Measurements from ENCODE around the gene SIT1. TPM values are rescaled to one million over a fixed set of nuclear protein-coding genes. Genes with fewer than 3 reads are reported as not detected.

SIT1 gene
- total RNA-seq, 1 experiment from 2014 or later = not detected

DNA sequence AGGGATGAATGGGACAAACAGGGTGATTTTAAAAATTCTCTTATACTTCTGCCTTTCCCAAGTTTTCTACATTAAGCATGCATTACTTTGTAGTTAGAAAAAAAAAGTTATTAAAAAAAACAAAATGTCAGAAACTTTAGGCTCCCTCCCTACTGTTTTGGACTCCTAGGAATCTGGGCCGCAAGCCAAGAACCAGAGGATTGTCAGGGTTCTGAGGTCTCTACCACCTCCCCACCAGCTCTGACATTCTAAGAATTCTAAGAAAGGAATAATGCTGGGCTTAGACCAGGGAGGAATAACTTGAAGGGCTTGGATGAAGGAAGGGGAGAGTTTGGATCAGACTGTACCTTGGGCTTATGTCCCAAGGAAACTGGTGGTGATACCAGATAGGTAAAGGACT lies 15.3 kb upstream of the SIT1 start:
- in situ Hi-C loops (cut with HindIII; ENCODE audit: low pct_unique_long_range_greater_than_20kb, low sequenced_read_pairs) = no loop called here
- no peak for DNase-seq (ENCODE audit: low read depth, low spot score)

DNA sequence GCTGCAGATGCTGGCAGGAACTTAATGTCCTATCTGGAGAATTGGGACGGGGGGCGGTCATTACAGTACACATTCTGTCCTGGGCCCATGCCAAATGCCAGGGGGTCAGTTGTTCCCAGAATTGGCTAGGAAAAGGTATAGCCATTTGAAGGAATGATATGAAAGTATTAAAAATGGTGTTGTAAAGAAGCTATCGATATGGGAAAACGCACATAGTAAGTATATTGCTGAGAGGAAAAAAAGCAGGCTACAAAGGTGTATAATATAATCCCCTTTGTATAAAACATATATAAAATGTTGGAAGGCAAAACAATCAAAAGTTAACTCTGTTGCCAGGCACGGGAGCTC lies 14.7 kb upstream of the SIT1 start:
- DNase-seq (ENCODE audit: low read depth, low spot score) = no peak
- in situ Hi-C loops (cut with HindIII; ENCODE audit: low pct_unique_long_range_greater_than_20kb, low sequenced_read_pairs) = no loop called here

DNA sequence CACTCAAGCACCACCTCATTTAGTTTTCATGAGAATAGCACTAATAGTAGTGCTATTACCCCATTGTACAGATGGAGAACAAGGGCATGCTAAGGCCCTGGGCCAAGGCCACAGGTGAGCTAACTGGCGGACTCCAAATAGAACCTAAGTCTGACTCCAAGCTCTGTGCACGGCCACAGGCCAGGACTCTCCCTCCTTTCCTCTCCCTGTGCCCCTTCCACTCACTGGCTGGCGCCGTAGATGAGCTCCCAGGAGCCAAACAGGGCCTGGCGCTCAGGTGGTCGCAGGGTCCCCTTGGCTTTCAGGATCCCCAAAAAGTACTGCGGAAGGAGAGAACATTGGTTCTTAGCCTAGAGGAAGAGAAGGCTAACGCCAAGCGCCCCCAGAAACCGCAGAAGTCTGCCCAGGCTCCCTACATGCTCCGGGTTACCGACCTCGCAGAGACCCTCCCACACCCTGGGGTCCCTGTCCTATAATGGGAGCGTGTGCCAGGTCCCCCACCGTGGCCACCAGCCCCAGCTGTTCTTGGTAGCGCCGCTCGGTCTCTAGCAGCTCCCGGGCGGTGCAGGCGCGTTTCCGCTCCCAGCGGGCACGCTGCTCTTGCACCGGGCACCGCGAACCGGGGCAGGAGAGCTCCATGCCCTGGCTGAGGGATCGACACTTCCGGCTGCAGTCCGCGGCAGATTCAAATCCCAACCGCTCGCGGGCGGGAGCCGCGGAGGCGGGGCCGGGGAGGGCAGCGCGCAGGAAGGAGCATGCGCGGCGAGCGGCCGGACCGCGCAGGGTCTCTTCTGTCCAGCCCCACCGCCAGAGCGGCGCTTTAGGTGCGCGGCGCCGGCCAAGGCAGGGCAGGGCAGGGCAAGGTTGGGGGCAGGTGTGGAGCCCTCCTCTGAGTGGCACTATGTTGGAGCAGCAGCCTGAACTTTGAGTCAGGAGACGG lies 14.1 kb upstream of the SIT1 start, which contains the start of gene ARHGEF39:
Gene ARHGEF39 (minus strand): TSS at position 665 of the 940 bp plus-strand sequence. CDS start 26 bp downstream, at position 639.
- in situ Hi-C loops (cut with HindIII; ENCODE audit: low pct_unique_long_range_greater_than_20kb, low sequenced_read_pairs) = no loop called here
- peak; percentile 82 for DNase-seq (ENCODE audit: low read depth, low spot score)

DNA sequence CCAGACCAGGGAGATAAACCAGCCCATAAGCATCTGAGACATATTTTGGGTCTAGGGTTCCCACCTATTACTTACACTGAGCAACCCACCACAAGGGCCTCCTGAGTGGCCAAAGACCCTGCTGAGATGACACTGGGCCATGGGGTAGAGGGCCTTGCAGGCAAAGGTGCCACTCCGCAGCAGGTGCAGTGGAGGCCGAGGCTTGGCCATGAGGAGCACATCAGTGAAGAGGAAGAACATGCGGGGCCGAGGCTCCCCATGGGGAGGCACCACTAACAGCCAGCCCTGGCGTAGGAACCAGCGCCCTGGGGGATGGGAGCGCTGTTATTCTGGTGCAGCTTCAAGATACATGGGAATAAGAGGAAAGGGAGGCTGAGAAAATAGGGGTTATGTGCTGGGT lies 11.7 kb upstream of the SIT1 start:
- in situ Hi-C loops (cut with HindIII; ENCODE audit: low pct_unique_long_range_greater_than_20kb, low sequenced_read_pairs) = no loop called here
- DNase-seq (ENCODE audit: low read depth, low spot score) = no peak

DNA sequence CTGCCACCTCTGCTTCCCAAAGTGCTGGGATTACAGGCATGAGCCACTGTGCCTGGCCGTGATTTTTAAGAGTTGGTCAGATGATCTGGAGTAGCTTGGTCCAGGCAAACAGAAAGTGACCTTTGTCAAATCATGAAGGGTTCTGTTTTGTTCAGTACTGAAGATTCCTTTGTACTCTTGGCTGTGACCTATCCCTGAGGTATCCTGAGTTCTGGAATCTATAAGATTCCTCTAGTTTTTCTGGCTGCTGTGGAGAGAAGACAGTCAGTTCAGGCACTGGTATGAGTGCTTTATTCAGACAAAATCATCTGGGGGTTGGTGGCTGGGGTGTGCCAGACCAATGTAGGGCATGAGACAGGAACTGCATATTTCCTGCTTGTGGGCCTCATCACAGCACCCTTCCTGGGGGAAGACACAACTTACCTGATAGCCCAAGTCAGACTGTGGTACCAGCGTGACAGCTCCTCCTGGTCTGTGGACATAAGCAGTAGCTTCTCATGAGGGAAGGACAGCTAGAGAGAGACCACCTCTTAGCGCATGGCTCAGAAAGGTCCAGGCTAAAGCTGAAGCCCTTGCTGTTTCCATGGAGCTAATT lies 11.1 kb upstream of the SIT1 start:
- in situ Hi-C loops (cut with HindIII; ENCODE audit: low pct_unique_long_range_greater_than_20kb, low sequenced_read_pairs) = no loop called here
- DNase-seq (ENCODE audit: low read depth, low spot score) = peak; percentile 89

DNA sequence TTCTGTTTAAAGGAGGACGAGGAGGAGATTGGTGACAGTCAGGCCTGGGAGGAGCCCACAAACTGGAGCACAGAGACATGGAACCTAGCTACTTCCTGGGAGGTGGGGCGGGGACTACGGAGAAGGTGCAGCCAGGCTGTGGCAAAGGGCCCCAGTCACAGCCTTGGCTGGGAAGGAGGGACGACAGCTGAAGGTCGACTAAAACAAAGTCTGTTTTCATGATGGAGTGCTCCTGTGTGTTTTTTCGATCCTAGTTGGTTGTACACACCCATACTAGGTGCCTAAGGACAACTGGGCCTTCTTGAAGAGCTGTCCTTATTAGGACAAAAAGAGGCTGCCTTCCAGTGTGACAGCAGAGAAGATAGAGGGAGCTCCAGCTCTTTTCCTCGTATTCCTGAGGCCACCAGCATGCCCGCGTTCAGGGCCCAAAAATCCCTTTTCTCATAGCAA lies 10.3 kb upstream of the SIT1 start:
- peak; percentile 55 for DNase-seq (ENCODE audit: low read depth, low spot score)
- in situ Hi-C loops (cut with HindIII; ENCODE audit: low pct_unique_long_range_greater_than_20kb, low sequenced_read_pairs) = no loop called here

DNA sequence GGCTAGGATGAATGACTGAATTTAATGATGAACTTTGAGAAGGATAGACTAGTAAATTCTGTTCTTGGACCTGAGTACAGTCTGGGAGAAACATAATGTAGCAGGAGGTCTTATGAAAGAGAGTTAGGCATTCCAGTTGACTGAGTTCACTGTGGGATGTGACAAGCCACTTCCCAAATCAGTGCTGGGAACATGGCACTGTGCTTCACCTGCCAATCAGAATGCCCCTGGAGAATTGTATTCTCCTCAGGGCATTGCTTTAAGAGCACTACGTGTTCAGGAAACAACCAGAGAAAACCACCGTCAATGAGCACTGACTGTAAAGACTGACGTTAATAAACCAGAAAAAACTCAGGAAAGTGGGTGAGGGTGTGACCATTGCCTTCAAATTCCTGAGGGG lies 8.6 kb upstream of the SIT1 start:
- in situ Hi-C loops (cut with HindIII; ENCODE audit: low pct_unique_long_range_greater_than_20kb, low sequenced_read_pairs) = no loop called here
- peak; percentile 58 for DNase-seq (ENCODE audit: low read depth, low spot score)

DNA sequence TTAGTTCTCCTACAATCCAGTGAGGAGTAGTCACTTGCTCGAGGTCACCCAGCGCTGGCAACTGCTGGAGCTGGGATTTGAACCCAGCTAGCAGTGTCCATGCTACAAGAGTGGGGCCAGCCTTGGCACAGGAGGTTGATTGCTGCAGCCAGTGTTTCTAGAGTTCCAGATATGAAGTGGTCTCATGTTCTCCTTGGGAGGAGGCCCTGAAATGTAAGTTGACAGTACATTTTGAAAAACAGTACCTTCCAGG lies 8.2 kb upstream of the SIT1 start:
- in situ Hi-C loops (cut with HindIII; ENCODE audit: low pct_unique_long_range_greater_than_20kb, low sequenced_read_pairs) = no loop called here
- DNase-seq (ENCODE audit: low read depth, low spot score) = peak; percentile 53

DNA sequence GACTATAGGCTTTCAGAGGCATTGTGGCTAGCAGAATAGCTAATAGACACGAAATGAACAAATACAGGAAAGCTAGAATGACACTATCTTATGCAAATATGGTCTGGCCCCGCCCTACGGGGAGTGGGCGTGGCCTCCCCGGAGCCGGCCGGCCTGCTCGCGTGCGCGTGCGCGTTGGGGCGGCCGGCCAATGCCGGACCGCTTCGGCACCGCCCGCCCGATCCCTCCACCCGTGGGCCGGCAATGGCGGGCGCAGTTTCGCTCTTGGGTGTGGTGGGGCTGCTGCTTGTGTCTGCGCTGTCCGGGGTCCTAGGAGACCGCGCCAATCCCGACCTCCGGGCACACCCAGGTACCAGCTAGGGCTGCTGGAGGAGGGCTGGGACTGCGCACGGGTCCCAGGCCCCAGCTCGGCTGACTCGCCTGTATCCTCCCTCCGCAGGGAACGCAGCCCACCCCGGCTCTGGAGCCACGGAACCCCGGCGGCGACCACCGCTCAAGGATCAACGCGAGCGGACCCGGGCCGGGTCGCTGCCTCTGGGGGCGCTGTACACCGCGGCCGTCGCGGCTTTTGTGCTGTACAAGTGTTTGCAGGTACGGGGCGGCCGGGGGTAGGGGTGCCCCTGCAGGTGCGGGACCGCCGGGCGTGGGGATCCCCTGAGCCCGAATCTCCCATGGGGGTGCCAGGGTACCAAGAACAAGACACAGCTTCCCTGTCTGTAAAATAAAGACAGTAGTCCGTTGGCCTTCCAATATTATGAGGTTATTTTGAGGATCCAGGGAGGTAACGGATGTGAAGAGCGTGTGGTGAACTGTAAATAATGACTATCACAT lies 7.6 kb upstream of the SIT1 start, which contains the start of gene CCDC107:
Gene CCDC107 (plus strand): TSS at position 156 of the 831 bp plus-strand sequence. CDS start 88 bp downstream, at position 244.
- in situ Hi-C loops (cut with HindIII; ENCODE audit: low pct_unique_long_range_greater_than_20kb, low sequenced_read_pairs) = no loop called here

DNA sequence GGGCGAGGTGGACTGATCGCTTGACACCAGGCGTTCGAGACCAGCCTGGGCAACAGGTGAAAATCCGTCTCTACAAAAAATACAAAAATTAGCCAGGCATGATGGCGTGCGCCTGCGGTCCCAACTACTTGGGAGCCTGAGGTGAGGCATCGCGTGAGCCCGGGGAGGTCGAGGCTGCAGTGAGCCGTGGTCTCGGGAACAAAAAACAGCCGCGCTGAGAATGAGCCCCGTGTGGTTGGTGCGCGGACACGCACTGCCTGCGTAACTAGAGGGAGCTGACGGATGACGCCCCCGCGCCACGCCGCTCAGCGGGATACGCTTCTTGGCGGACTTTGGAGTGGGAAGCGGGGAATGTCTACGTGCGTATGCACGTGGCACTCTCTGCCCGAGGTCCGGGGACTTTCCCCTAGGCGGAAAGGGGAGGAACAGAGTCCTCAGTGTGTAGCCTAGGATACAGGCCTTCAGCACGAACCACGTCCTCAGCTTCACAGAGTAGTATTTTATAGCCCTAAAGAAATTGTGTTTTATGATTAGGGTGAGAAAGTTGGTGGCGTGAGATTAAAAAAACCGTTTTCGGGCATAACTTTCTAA lies 6.9 kb upstream of the SIT1 start, which contains the start of gene RMRP:
Gene RMRP (minus strand): TSS at position 474 of the 591 bp plus-strand sequence.
- in situ Hi-C loops (cut with HindIII; ENCODE audit: low pct_unique_long_range_greater_than_20kb, low sequenced_read_pairs) = no loop called here
- DNase-seq (ENCODE audit: low read depth, low spot score) = peak; percentile 99

More for the DNA sequence above, 7.6 kb upstream of the SIT1 start, which contains the start of gene CCDC107:
- peak; percentile 75 for DNase-seq (ENCODE audit: low read depth, low spot score)

DNA sequence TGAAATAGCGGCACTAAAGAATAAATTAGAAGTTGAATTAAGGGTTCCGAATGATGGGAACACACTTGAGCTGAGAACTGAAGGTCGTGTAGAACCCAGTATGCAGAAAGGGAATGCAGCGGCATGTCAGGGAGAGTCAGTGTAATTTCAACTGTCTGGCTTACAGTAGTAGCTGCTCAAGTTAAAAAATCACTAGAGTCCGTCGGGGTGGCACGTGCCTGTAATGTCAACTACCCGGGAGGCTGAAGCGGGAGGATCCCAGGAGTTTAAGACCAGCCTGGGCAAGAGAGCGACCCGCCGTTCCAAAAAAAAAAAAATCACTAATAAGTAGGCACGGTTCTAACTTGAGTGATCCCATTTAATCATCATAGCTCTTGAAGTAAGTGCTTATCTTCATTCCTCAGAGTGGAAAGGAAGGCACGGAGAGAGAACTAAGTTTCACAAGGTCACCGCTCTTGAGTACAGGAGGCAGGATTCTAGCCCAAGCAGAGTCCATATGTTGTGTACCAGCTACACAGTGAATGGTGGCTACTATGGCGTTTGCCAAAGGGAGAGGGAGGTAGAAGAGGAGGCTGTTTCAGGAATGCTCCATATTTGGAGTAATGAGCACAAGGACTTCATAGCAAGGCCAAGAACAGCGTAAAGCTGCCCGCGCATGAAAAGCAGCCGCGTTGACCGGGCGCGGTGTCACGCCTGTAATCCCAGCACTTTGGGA lies 6.3 kb upstream of the SIT1 start:
- in situ Hi-C loops (cut with HindIII; ENCODE audit: low pct_unique_long_range_greater_than_20kb, low sequenced_read_pairs) = no loop called here
- no peak for DNase-seq (ENCODE audit: low read depth, low spot score)

DNA sequence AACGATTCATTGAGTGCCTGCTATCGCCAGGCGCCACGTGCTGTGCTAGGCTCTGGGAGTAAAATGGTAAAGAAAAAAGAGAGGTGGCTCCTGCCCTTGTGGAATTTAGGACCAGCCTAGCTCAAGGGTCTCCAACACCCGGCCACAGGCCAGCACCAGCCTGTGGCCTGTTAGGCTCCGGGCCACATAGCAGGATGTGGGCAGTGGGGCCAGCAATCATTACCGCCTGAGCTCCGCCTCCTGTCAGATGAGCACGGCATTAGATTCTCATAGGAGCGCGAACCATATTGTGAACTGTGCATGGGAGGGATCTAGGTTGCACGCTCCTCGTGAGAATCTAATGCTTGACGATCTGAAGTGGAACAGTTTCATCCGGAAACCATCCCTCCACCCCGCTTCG lies 5.6 kb upstream of the SIT1 start:
- in situ Hi-C loops (cut with HindIII; ENCODE audit: low pct_unique_long_range_greater_than_20kb, low sequenced_read_pairs) = no loop called here
- no peak for DNase-seq (ENCODE audit: low read depth, low spot score)

DNA sequence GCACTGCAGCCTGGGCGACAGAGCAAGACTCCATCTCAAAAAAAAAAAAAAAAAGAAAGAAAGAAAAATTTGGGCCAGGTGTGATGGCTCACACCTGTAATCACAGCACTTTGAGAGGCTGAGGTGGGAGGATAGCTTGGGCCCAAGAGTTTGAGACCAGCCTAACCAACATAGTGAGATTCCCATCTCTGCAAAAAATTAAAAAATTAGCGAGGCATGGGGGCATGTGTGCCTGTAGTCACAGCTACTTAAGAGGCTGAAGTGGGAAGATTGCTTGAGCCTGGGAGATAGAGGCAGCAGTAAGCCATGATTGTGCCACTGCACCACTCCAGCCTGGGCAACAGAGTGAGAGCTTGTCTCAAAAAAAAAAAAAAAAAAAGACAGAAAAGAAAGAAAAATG lies 2.9 kb upstream of the SIT1 start:
- in situ Hi-C loops (cut with HindIII; ENCODE audit: low pct_unique_long_range_greater_than_20kb, low sequenced_read_pairs) = no loop called here
- no peak for DNase-seq (ENCODE audit: low read depth, low spot score)

DNA sequence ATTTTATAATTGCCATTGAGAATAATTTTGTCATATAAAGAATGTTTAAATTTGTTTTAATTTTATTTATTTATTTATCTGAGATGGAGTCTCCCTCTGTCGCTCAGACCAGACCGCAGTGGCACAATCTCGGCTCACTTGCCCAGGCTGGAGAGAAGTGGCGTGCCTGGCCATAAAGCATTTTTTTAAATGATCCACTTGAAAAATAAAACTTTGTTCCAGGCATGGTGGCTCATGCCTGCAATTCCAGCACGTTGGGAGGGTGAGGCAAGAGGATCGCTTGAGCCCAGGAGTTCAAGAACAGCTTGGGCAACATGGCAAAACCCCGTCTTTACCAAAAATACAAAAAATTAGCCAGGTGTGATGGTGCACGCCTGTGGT lies 2.1 kb upstream of the SIT1 start:
- no peak for DNase-seq (ENCODE audit: low read depth, low spot score)
- in situ Hi-C loops (cut with HindIII; ENCODE audit: low pct_unique_long_range_greater_than_20kb, low sequenced_read_pairs) = no loop called here

DNA sequence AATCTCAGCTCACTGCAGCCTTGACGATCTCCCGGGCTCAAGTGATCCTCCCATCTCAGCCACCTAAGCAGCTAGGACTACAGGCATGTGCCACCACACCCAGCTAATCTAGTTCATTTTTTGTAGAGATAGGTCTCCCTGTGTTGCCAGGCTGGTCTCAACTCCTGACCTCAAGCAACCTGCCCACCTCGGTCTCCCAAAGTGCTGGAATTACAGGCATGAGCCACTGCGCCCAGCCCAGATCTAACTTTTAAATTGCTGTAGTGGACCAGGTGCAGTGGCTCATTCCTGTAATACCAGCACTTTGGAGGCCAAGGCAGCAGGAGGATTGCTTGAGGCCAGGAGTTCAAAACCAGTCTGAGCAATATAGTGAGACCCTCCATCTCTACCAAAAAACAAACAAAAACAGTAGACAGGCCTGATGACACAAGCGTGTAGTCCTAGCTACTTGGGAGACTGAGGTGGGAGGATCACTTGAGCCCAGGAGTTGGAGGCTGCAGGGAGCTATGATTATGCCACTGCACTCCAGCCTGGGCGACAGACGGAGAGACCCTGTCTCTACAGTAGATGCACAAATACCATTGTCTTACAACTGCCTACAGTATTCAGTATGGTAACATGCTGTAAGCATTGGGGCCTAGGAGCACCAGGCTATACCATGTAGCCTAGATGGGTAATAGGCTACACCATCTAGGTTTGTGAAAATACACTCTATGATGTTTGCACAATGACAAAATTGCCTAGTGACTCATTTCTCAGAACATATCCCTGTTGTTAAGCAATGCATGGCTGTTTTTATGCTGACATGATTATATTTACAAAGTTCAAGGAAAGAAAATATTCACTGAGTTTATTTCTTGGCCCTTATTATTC lies 1.5 kb upstream of the SIT1 start:
- in situ Hi-C loops (cut with HindIII; ENCODE audit: low pct_unique_long_range_greater_than_20kb, low sequenced_read_pairs) = no loop called here
- DNase-seq (ENCODE audit: low read depth, low spot score) = no peak
